OCI-LY7 (cell line): ENCODE measurements around the gene BPGM. TPM values are rescaled to one million over a fixed set of nuclear protein-coding genes. Genes with fewer than 3 reads are reported as not detected.

Experiments
- BruUV-seq: library from RNA; stranded (reverse); fragments of 400-500 nt; replicated peaks from 2 replicates; lab custom pipeline; 2021; lab: Mats Ljungman, UMichigan
- CTCF ChIA-PET: fragments of 300-600 bp; sonication (Branson Sonifier 250); formaldehyde crosslinking; loops from one replicate; lab custom pipeline; 2022; ENCODE audit warnings: antibody characterized with exemption; ENCODE audit not compliant: unreplicated experiment; lab: Charles Lee
- POLR2A ChIA-PET: fragments of 300-600 bp; sonication (Branson Sonifier 250); formaldehyde crosslinking; loops from one replicate; lab custom pipeline; 2022; ENCODE audit warnings: antibody characterized with exemption; lab: Charles Lee
- DNase-seq: peaks from one replicate; pipeline ENCODE4 v3.0.0-alpha.2; 2015; ENCODE audit warnings: low spot score
- H2AFZ ChIP-seq: fragments of 200-600 bp; sonication (generic), shearing (Covaris generic); 2 replicates; pipeline ENCODE4 v1.6.1; 2014; ENCODE audit warnings: mild to moderate bottlenecking, antibody characterized with exemption, low read length, moderate library complexity
- H3K27ac ChIP-seq: fragments of 200-600 bp; sonication (generic); 2 replicates; pipeline ENCODE4 v1.5.1; 2014; ENCODE audit warnings: mixed run types, low read depth, mild to moderate bottlenecking, moderate library complexity, low read length, inconsistent platforms; ENCODE audit not compliant: poor library complexity, severe bottlenecking
- H3K36me3 ChIP-seq: fragments of 200-600 bp; sonication (generic); 2 replicates; pipeline ENCODE4 v1.6.1; 2014; ENCODE audit warnings: mild to moderate bottlenecking, antibody characterized with exemption, low read length, moderate library complexity, mixed read lengths; ENCODE audit not compliant: insufficient read depth
- H3K4me1 ChIP-seq: fragments of 200-600 bp; sonication (generic); 2 replicates; pipeline ENCODE4 v1.5.1; 2014; ENCODE audit warnings: mild to moderate bottlenecking, low read length; ENCODE audit not compliant: insufficient read depth, poor library complexity, severe bottlenecking
- H3K4me2 ChIP-seq: fragments of 200-600 bp; sonication (generic); 2 replicates; pipeline ENCODE4 v1.6.1; 2014; ENCODE audit warnings: mild to moderate bottlenecking, low read length
- H3K4me3 ChIP-seq: fragments of 200-600 bp; sonication (generic); 2 replicates; pipeline ENCODE4 v1.5.1; 2014; ENCODE audit warnings: mild to moderate bottlenecking, low read depth, low read length; ENCODE audit not compliant: poor library complexity, severe bottlenecking
- H3K79me2 ChIP-seq: fragments of 200-600 bp; sonication (generic); 2 replicates; pipeline ENCODE4 v1.6.1; 2016; ENCODE audit warnings: low read depth, mild to moderate bottlenecking, low read length, moderate library complexity, mixed read lengths; ENCODE audit not compliant: insufficient read depth
- H3K9me2 ChIP-seq: fragments of 200-600 bp; sonication (generic); 2 replicates; pipeline ENCODE4 v1.6.1; 2016; ENCODE audit warnings: mild to moderate bottlenecking, low read length, mixed read lengths; ENCODE audit not compliant: insufficient read depth
- H3K9me3 ChIP-seq: fragments of 200-600 bp; sonication (generic); 2 replicates; pipeline ENCODE4 v1.6.1; 2014; ENCODE audit warnings: mild to moderate bottlenecking, mixed run types, low read length, mixed read lengths
- H4K20me1 ChIP-seq: fragments of 200-600 bp; sonication (generic); 2 replicates; pipeline ENCODE4 v1.6.1; 2014; ENCODE audit warnings: mild to moderate bottlenecking, antibody characterized with exemption, low read length, moderate library complexity, mixed read lengths; ENCODE audit not compliant: insufficient read depth
- CTCF ChIP-seq: fragments of 200-600 bp; sonication (generic); conservative IDR thresholded peaks from 2 replicates; pipeline ENCODE4 v1.5.1; 2014; ENCODE audit warnings: mild to moderate bottlenecking, antibody characterized with exemption, low read length, moderate library complexity, mixed read lengths
- EZH2phosphoT487 ChIP-seq: fragments of 200-600 bp; sonication (generic); IDR thresholded peaks from 2 replicates; pipeline ENCODE4 v1.6.1; 2018; ENCODE audit warnings: low read depth, borderline replicate concordance, mild to moderate bottlenecking, mixed run types, antibody characterized with exemption, low read length, moderate library complexity, mixed read lengths
- intact Hi-C: fragments of 100-400 bp; cut with micrococcal nuclease; formaldehyde crosslinking; loops from one replicate; pipeline ENCODE4 v1.10.0; 2022; ENCODE audit not compliant: unreplicated experiment
- total RNA-seq, 2 experiments: library from RNA; depleted of rRNA in 1 of 2; stranded (reverse); fragments of >200 nt in 1 of 2; shearing (Covaris generic) in 1 of 2; gene quantifications; 2 replicates each; pipeline ENCODE4 v1.2.3, GENCODE V29; 2014 to 2022

BPGM gene
- total RNA-seq, 2 experiments from 2014 or later = 16.6 to 18.7 TPM

- intact Hi-C loops = no loop called here
- ChIA-PET POLR2A (interaction anchor here (0.7 kb wide), 2 partner anchors 47 to 168 kb away, joined by 6 to 7 read pairs; no protein-coding TSS in a partner anchor), CTCF (no interaction called here)
- Histone ChIP-seq H2AFZ (no peak overlapping the region), H3K4me3 (no peak overlapping the region), H3K9me2 (no peaks in the 10 kb centered on the region), H3K27ac (no peak overlapping the region), H3K36me3 (no peaks in the 10 kb centered on the region), H3K79me2 (no peaks in the 10 kb centered on the region), H4K20me1 (no peaks in the 10 kb centered on the region), H3K4me1 (no peaks in the 10 kb centered on the region), H3K4me2 (no peak overlapping the region), H3K9me3 (no peaks in the 10 kb centered on the region)
- TF ChIP-seq CTCF = no peak
- no peak for TF ChIP-seq EZH2phosphoT487
- DNase-seq = no peak
- no TSS peak for BruUV-seq
Measured at GRCh38 chr7:134697205-134697886, 50.7 kb downstream of the BPGM start.

GRCh38 chr7:134698481-134698880 lies 51.8 kb downstream of the BPGM start:
- Histone ChIP-seq H3K9me2 (no peaks in the 10 kb centered on the region), H3K36me3 (no peaks in the 10 kb centered on the region), H2AFZ (no peak overlapping the region), H3K4me3 (no peak overlapping the region), H3K4me1 (no peaks in the 10 kb centered on the region), H4K20me1 (no peaks in the 10 kb centered on the region), H3K79me2 (no peaks in the 10 kb centered on the region), H3K4me2 (no peak overlapping the region), H3K9me3 (no peaks in the 10 kb centered on the region), H3K27ac (no peak overlapping the region)
- intact Hi-C loops = no loop called here
- no peak for TF ChIP-seq EZH2phosphoT487
- no peak for TF ChIP-seq CTCF
- no TSS peak for BruUV-seq
- ChIA-PET POLR2A (no interaction called here), CTCF (no interaction called here)
- DNase-seq = no peak
